ENCODE data around the gene INKA1.

GRCh38 chr3:49793486-49794085 lies 9.5 kb upstream of the INKA1 start:
- no peak for TF ChIP-seq CTCF (IDR thresholded peaks at IDR 0.05; ENCODE audit: insufficient read depth, low read length, poor library complexity, severe bottlenecking)
- TF ChIP-seq EZH2phosphoT487 (conservative IDR thresholded peaks at IDR 0.05; ENCODE audit: low read length) = no peak
